Activated naive CD4-positive, alpha-beta T cell treated with anti-CD3 and anti-CD28 coated beads, Interleukin-2, amount 50 U/mL, for 72 hours (primary cell): ENCODE results near the gene WDFY2. TPM values are rescaled to one million over a fixed set of nuclear protein-coding genes. Genes with fewer than 3 reads are reported as not detected.
"Not testable (repeated sequence)": the region's sequence is repeated elsewhere in the genome, so short reads cannot be mapped to it uniquely, and the experiment has no call there.

Experiments
- ATAC-seq, 2 donors: fragments of 150-1000 bp; cut with Tn5 transposase; 2 replicates each; pipeline ENCODE4 v1.10.0; 2021; ENCODE audit warnings: mild to moderate bottlenecking in 2 of 2, moderate library complexity in 2 of 2
- DNase-seq, 2 donors: peaks; one replicate each; pipeline ENCODE4 v3.0.0; 2021 to 2022; ENCODE audit warnings: low spot score in 2 of 2
- H3K27ac Mint-ChIP-seq, 2 donors: one replicate each; pipeline ENCODE4 v1.8.0; 2022; ENCODE audit warnings: mild to moderate bottlenecking in 2 of 2, mixed read lengths in 2 of 2
- H3K36me3 Mint-ChIP-seq, 2 donors: one replicate each; pipeline ENCODE4 v1.8.0; 2022; ENCODE audit warnings: mixed read lengths in 2 of 2
- H3K9me3 Mint-ChIP-seq, 2 donors: one replicate each; pipeline ENCODE4 v1.8.0; 2022; ENCODE audit warnings: mixed read lengths in 2 of 2
- total RNA-seq, 2 donors: library from RNA; stranded (reverse); gene quantifications; one replicate each; pipeline ENCODE4 v1.2.3, GENCODE V29; 2022

Gene WDFY2
- total RNA-seq, 2 donors from 2014 or later = 16.4 to 17.5 TPM

GRCh38 chr13:51588406-51588949 is 4.2 kb downstream of the WDFY2 start:
- H3K36me3 Mint-ChIP-seq = peaks cover 0 to 23% of the 10 kb centered on the region in 2 donors
- H3K27ac Mint-ChIP-seq = no peak overlapping the region
- ATAC-seq (no peak), DNase-seq (no peak)
- no peaks in the 10 kb centered on the region for H3K9me3 Mint-ChIP-seq

DNA sequence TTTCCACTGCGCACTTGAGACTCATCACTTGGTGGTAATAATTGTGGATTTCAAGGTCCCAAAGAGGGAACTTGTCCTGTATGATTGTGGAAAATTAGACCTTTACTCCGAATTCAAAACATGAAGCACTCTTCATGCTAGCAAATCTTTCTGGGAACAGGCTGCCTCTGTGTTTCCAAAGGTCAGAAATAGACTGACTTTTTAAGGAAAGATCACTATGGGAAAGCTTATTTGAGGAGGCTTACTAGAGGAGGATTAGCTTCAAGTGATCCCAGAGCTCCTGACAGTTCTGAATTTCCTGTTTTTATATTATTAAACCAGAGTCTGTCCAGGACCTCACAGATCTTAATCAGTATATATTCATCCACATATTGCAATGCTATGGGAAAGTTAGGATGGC is 5.5 kb downstream of the WDFY2 start:
- H3K27ac Mint-ChIP-seq = no peak overlapping the region
- H3K9me3 Mint-ChIP-seq = no peaks in the 10 kb centered on the region
- DNase-seq = no peak
- no peak for ATAC-seq
- H3K36me3 Mint-ChIP-seq = peaks cover 0 to 29% of the 10 kb centered on the region in 2 donors

DNA sequence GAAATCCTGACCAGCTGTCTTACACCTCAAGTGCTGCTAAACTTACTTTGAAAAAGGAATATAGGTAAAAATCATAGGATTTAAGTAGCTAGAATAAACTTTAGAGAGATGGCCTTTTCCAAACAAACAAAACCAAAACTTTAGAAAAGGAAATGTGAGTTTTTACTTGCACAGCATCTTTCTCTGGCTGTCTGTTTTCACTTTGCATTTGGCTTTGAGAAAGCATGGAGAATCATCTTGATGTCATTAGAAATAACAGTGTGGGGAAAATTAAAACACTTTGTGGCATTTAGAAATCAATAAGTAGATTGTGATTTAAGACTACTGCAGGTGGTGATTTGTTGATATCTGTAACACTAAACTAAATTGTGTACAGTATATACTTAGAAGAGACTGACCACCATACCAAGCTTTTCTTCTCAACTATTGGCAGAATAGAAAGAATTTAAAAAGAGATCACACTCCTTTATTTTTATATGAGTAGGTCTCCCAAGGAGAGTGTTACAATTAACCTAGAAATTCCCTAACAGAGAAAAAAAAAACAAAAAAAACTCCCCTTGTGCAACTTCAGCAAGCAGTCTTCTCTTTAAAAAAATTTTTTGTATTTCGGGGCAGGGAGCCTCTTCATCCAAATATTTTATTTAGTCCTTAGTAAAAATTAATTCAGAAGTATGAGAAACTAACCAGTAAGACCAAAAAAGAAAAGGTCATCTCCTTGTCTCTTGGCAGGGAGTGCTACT is 6.1 kb downstream of the WDFY2 start:
- Mint-ChIP-seq H3K9me3 (no peaks in the 10 kb centered on the region), H3K27ac (no peak overlapping the region), H3K36me3 (peaks cover 0 to 33% of the 10 kb centered on the region in 2 donors)
- DNase-seq (no peak), ATAC-seq (no peak)

DNA sequence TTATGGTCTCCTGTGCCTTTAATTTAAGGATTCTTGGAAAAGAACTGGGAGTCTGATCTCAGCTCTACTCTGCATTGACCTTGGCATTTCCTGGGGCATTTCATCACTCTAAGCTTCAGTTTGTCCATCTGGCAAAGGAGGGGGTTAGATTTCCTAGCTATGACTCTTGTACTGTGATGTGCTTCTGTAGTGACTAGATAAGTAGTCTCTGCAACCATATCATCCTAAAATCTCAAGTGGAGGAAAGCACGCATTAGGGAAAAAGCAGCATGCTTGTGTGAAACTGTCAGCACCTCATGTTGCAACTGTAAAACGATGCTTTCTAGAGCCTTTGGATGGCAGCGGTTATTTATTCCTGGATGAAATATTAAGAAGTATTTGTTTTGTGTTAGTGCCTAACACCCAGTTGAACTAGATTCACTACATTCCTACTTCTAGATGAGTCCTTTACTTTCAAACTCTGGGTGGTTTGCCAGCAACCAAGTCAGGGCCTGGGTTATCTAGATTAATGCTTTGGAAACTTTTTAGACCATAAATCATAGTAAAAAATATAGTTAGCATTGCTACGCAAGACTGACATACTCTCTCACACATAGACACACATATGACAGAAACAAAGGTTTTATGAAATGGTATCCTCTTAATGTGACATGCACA is 6.8 kb downstream of the WDFY2 start:
- ATAC-seq = no peak
- no peak overlapping the region for H3K27ac Mint-ChIP-seq
- peaks cover 0 to 26% of the 10 kb centered on the region in 2 donors for H3K36me3 Mint-ChIP-seq
- H3K9me3 Mint-ChIP-seq = no peaks in the 10 kb centered on the region
- no peak for DNase-seq

GRCh38 chr13:51591938-51592337 is 7.7 kb downstream of the WDFY2 start:
- not testable (repeated sequence) for ATAC-seq, DNase-seq, H3K27ac Mint-ChIP-seq, H3K9me3 Mint-ChIP-seq
- H3K36me3 Mint-ChIP-seq = peaks cover 0 to 23% of the 10 kb centered on the region in 2 donors

GRCh38 chr13:51594432-51594831 is 10.2 kb downstream of the WDFY2 start:
- Mint-ChIP-seq H3K9me3 (no peaks in the 10 kb centered on the region), H3K27ac (no peak overlapping the region), H3K36me3 (peaks cover 0 to 12% of the 10 kb centered on the region in 2 donors)
- DNase-seq (no peak), ATAC-seq (no peak)

GRCh38 chr13:51595416-51595815 is 11.2 kb downstream of the WDFY2 start:
- DNase-seq = no peak
- H3K27ac Mint-ChIP-seq = no peak overlapping the region
- no peaks in the 10 kb centered on the region for H3K9me3 Mint-ChIP-seq
- H3K36me3 Mint-ChIP-seq = peaks cover 0 to 12% of the 10 kb centered on the region in 2 donors
- no peak for ATAC-seq

- no peak for DNase-seq
- ATAC-seq = no peak
- Mint-ChIP-seq H3K36me3 (peaks cover 0 to 12% of the 10 kb centered on the region in 2 donors), H3K27ac (no peak overlapping the region), H3K9me3 (no peaks in the 10 kb centered on the region)
These were observed 12.3 kb downstream of the WDFY2 start for GRCh38 chr13:51596541-51596940.

- Mint-ChIP-seq H3K9me3 (peaks cover 0 to 2% of the 10 kb centered on the region in 2 donors), H3K36me3 (peaks cover 0 to 12% of the 10 kb centered on the region in 2 donors), H3K27ac (no peak overlapping the region)
- no peak for ATAC-seq
- no peak for DNase-seq
These were observed 15.3 kb downstream of the WDFY2 start for GRCh38 chr13:51599444-51600176.

DNA sequence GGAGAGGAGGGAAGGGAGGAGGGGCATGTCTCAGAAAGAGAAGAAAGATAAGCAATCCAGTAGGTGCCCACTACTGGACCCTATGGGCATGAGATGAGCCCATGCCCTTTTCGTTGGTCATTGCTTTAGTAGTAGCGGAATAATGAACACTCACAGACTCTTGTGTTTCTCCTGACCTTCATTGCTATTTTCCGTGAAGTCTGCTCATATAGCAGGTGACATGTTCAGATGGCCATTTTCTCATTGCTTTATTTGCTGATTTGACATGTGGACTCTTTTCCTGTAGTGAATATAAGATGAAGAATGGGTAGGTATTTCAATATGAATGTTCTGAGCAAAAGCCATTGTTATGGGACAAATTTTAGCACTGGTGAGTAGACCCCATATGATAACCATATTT is 16.4 kb downstream of the WDFY2 start:
- Mint-ChIP-seq H3K36me3 (peaks cover 0 to 5% of the 10 kb centered on the region in 2 donors), H3K27ac (no peak overlapping the region), H3K9me3 (peaks cover 0 to 6% of the 10 kb centered on the region in 2 donors)
- DNase-seq (no peak), ATAC-seq (no peak)

DNA sequence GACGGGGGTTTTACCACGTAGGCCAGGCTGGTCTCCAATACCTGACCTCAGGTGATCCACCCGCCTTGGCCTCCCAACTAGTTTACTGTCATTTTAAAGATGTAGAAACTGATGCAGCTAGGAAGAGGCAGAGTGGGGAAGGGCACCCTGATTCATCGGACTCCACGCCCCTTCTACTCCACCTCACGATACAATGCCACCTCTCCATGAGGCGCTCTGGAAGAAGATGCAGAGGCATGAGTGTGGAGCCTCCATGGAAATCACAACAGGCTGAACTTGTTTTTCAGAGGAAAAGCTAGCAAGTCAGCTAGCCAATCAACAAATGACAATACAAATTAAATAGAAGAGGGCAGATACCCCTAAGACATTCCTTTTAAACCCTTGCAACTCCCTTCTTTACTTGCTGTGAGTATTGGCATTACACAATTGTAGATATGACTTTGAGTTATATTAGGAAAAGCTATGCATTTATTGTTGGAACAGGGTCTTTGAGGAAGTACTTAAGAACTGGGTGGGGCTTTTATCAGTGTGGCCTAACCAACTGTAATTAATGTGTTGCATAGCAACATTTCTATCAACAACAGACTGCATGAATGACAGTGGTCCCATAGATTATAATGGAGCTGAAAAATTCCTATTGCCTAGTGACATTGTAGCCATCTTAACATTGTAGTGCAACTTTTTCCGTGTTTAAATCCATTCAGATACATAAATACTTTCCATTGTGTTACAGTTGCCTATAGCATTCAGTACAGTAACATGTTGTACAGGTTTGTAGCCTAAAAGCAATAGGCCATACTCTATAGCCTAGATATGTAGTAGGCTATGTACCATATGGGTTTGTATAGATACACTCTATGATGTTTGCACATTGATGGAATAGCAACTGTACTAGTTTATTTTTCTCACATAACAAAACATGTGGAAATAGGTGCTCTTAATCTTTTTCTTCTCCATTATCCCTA is 17.6 kb downstream of the WDFY2 start:
- no peak for DNase-seq
- no peak for ATAC-seq
- Mint-ChIP-seq H3K9me3 (peaks cover 0 to 6% of the 10 kb centered on the region in 2 donors), H3K27ac (no peak overlapping the region), H3K36me3 (peaks cover 0 to 5% of the 10 kb centered on the region in 2 donors)

- DNase-seq (no peak), ATAC-seq (no peak)
- H3K36me3 Mint-ChIP-seq = peaks cover 0 to 9% of the 10 kb centered on the region in 2 donors
- peaks cover 0 to 6% of the 10 kb centered on the region in 2 donors for H3K9me3 Mint-ChIP-seq
- no peak overlapping the region for H3K27ac Mint-ChIP-seq
These were observed 19.5 kb downstream of the WDFY2 start for GRCh38 chr13:51603716-51604115.

- peaks cover 0 to 6% of the 10 kb centered on the region in 2 donors for H3K9me3 Mint-ChIP-seq
- peaks cover 0 to 9% of the 10 kb centered on the region in 2 donors for H3K36me3 Mint-ChIP-seq
- ATAC-seq = no peak
- no peak overlapping the region for H3K27ac Mint-ChIP-seq
- DNase-seq = no peak
These were observed 21.4 kb downstream of the WDFY2 start for GRCh38 chr13:51605698-51606097.

GRCh38 chr13:51607165-51607564 is 22.9 kb downstream of the WDFY2 start:
- Mint-ChIP-seq H3K9me3 (peaks cover 0 to 6% of the 10 kb centered on the region in 2 donors), H3K27ac (no peak overlapping the region), H3K36me3 (peaks cover 0 to 4% of the 10 kb centered on the region in 2 donors)
- DNase-seq = no peak
- no peak for ATAC-seq

DNA sequence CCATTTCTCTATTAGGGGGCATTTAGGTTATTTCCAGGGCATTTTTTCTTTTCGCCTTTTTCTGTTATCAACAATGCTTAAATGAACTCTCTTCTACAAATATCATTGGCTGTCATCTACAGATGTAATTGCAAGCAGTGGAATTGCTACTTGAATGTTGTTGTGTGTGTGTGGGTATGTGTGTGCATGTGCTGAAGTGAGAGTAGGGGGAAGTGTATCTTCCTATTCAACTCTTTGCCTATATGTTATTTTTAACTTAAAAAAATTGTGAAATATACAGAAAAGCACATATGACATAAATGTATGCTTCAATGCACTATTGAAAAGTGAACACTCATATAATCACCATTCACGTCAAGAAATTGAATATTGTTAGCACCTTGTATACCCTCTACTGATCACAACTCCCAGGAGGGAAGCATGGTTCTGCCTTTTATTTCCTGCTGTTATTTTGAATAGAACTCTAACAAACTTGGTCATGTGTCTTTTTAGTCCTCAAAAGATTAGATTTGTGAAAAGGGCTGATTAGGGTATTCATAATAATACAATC is 24.7 kb downstream of the WDFY2 start:
- H3K27ac Mint-ChIP-seq = no peak overlapping the region
- DNase-seq (no peak), ATAC-seq (no peak)
- peaks cover 0 to 14% of the 10 kb centered on the region in 2 donors for H3K36me3 Mint-ChIP-seq
- H3K9me3 Mint-ChIP-seq = peaks cover 0 to 6% of the 10 kb centered on the region in 2 donors

DNA sequence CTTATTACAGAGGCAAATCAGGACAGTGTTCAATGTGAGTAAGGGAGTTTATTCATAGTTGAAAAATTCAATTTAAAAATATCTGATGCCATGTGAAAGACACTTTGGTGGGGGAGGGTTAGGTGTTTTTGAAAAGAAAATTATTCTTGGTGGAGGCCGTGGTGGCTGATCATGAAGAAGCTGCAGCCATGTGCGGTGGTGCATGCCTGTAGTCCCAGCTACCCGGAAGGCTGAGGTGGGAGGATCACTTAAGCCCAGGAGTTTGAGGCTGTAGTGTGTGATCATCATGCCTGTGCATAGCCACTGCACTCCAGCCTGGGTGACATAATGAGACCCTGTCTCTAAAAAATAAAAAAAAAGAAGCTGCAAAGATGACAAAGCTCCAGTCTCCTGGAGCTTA is 28.6 kb downstream of the WDFY2 start:
- ATAC-seq (no peak), DNase-seq (no peak)
- Mint-ChIP-seq H3K36me3 (peaks cover 0 to 10% of the 10 kb centered on the region in 2 donors), H3K9me3 (no peaks in the 10 kb centered on the region), H3K27ac (no peak overlapping the region)
